Measurements from ENCODE around the gene CUX1.

CUX1 gene

GRCh38 chr7:102252366-102252982 is 435.0 kb downstream of the CUX1 start:
- in situ Hi-C loops (cut with MboI; ENCODE audit: low sequenced_read_pairs): no loop called here

GRCh38 chr7:102253066-102253972 is 435.9 kb downstream of the CUX1 start:
- in situ Hi-C loops (cut with MboI; ENCODE audit: low sequenced_read_pairs): no loop called here

GRCh38 chr7:102253973-102254370 is 436.5 kb downstream of the CUX1 start:
- in situ Hi-C loops (cut with MboI; ENCODE audit: low sequenced_read_pairs): no loop called here

GRCh38 chr7:102254521-102254920 is 437.1 kb downstream of the CUX1 start:
- in situ Hi-C loops (cut with MboI; ENCODE audit: low sequenced_read_pairs): no loop called here

GRCh38 chr7:102255501-102255900 is 438.1 kb downstream of the CUX1 start:
- in situ Hi-C loops (cut with MboI; ENCODE audit: low sequenced_read_pairs): no loop called here

- in situ Hi-C loops (cut with MboI; ENCODE audit: low sequenced_read_pairs): no loop called here
Observed at GRCh38 chr7:102255916-102256315, 438.5 kb downstream of the CUX1 start.

- in situ Hi-C loops (cut with MboI; ENCODE audit: low sequenced_read_pairs): no loop called here
Observed at GRCh38 chr7:102258073-102258748, 440.8 kb downstream of the CUX1 start.

- in situ Hi-C loops (cut with MboI; ENCODE audit: low sequenced_read_pairs): no loop called here
Observed at GRCh38 chr7:102258749-102259107, 441.3 kb downstream of the CUX1 start.

- in situ Hi-C loops (cut with MboI; ENCODE audit: low sequenced_read_pairs): no loop called here
Observed at GRCh38 chr7:102260856-102261255, 443.4 kb downstream of the CUX1 start.

- in situ Hi-C loops (cut with MboI; ENCODE audit: low sequenced_read_pairs): no loop called here
Observed at GRCh38 chr7:102261451-102261850, 444.0 kb downstream of the CUX1 start.

- in situ Hi-C loops (cut with MboI; ENCODE audit: low sequenced_read_pairs): no loop called here
Observed at GRCh38 chr7:102262546-102262945, 445.1 kb downstream of the CUX1 start.

- in situ Hi-C loops (cut with MboI; ENCODE audit: low sequenced_read_pairs): no loop called here
Observed at GRCh38 chr7:102264367-102264891, 447.0 kb downstream of the CUX1 start.

GRCh38 chr7:102266541-102266940 is 449.1 kb downstream of the CUX1 start:
- in situ Hi-C loops (cut with MboI; ENCODE audit: low sequenced_read_pairs): no loop called here

GRCh38 chr7:102268635-102269034 is 451.2 kb downstream of the CUX1 start:
- in situ Hi-C loops (cut with MboI; ENCODE audit: low sequenced_read_pairs): no loop called here

- in situ Hi-C loops (cut with MboI; ENCODE audit: low sequenced_read_pairs): no loop called here
Observed at GRCh38 chr7:102270178-102270887, 452.9 kb downstream of the CUX1 start.

GRCh38 chr7:102271158-102271798 is 453.9 kb downstream of the CUX1 start:
- in situ Hi-C loops (cut with MboI; ENCODE audit: low sequenced_read_pairs): no loop called here

GRCh38 chr7:102272075-102272916 is 454.9 kb downstream of the CUX1 start:
- in situ Hi-C loops (cut with MboI; ENCODE audit: low sequenced_read_pairs): no loop called here

GRCh38 chr7:102272917-102273748 is 455.7 kb downstream of the CUX1 start:
- in situ Hi-C loops (cut with MboI; ENCODE audit: low sequenced_read_pairs): no loop called here
